IMR-90 (cell line): ENCODE data around the gene PIEZO2. TPM values are rescaled to one million over a fixed set of nuclear protein-coding genes. Genes with fewer than 3 reads are reported as not detected.

Experiments
- ATAC-seq: fragments of 200-7000 bp; cut with Tn5 transposase; 2 replicates; pipeline ENCODE4 v1.9.1; 2020; ENCODE audit warnings: low read depth, mild to moderate bottlenecking, moderate library complexity
- BruUV-seq: library from RNA; stranded (reverse); fragments of 400-500 nt; replicated peaks from 2 replicates; lab custom pipeline; 2021; lab: Mats Ljungman, UMichigan
- CTCF ChIA-PET: fragments of 300-600 bp; formaldehyde crosslinking; extraction: SDS; loops from one replicate; lab custom pipeline; 2021; ENCODE audit warnings: antibody characterized with exemption; lab: Yijun Ruan, JAX
- POLR2A ChIA-PET: fragments of 300-600 bp; sonication (Branson Sonifier 250); formaldehyde crosslinking; loops from one replicate; lab custom pipeline; 2022; ENCODE audit warnings: antibody characterized with exemption; ENCODE audit not compliant: unreplicated experiment; lab: Charles Lee
- DNase-seq: peaks from one replicate; pipeline ENCODE4 v3.0.0; 2013
- H2AFZ ChIP-seq: replicated peaks from 2 replicates; pipeline ENCODE3; 2013; ENCODE audit warnings: low read length, mild to moderate bottlenecking; ENCODE audit not compliant: poor library complexity
- H2AK5ac ChIP-seq: 2 replicates; pipeline ENCODE4 v1.6.1; 2013; ENCODE audit warnings: low read depth, low read length, inconsistent platforms
- H2AK9ac ChIP-seq: replicated peaks from 2 replicates; pipeline ENCODE3; 2013; ENCODE audit warnings: mild to moderate bottlenecking, low read depth, low read length, moderate library complexity; ENCODE audit not compliant: poor library complexity
- H2BK120ac ChIP-seq: 2 replicates; pipeline ENCODE4 v1.6.1; 2013; ENCODE audit warnings: low read depth, low read length, inconsistent platforms
- H2BK15ac ChIP-seq: 3 replicates; pipeline ENCODE4 v1.6.1; 2013; ENCODE audit warnings: low read depth, low read length, inconsistent platforms
- H2BK20ac ChIP-seq: 2 replicates; pipeline ENCODE4 v1.6.1; 2013; ENCODE audit warnings: low read depth, mild to moderate bottlenecking, inconsistent platforms, low read length, moderate library complexity
- H2BK5ac ChIP-seq: 2 replicates; pipeline ENCODE4 v1.6.1; 2013; ENCODE audit warnings: mild to moderate bottlenecking, low read depth, low read length, inconsistent platforms; ENCODE audit not compliant: poor library complexity, severe bottlenecking
- H3K14ac ChIP-seq: replicated peaks from 2 replicates; pipeline ENCODE4 v1.6.1; 2013; ENCODE audit warnings: low read depth, low read length, inconsistent platforms
- H3K18ac ChIP-seq: 2 replicates; pipeline ENCODE4 v1.6.1; 2013; ENCODE audit warnings: low read depth, low read length, control low read depth
- H3K23ac ChIP-seq: 2 replicates; pipeline ENCODE4 v1.6.1; 2013; ENCODE audit warnings: low read depth, low read length, inconsistent platforms
- H3K27ac ChIP-seq: 2 replicates; pipeline ENCODE4 v1.5.1; 2013; ENCODE audit warnings: mild to moderate bottlenecking, control low read depth, low read length; ENCODE audit not compliant: insufficient read depth
- H3K27me3 ChIP-seq: 2 replicates; pipeline ENCODE4 v1.6.1; 2013; ENCODE audit warnings: low read length; ENCODE audit not compliant: control insufficient read depth, insufficient read depth
- H3K36me3 ChIP-seq: 2 replicates; pipeline ENCODE4 v1.6.1; 2013; ENCODE audit warnings: low read length, mixed read lengths; ENCODE audit not compliant: control insufficient read depth, insufficient read depth
- H3K4ac ChIP-seq: 2 replicates; pipeline ENCODE4 v1.6.1; 2013; ENCODE audit warnings: low read depth, low read length, inconsistent platforms
- H3K4me1 ChIP-seq: 2 replicates; pipeline ENCODE4 v1.6.1; 2013; ENCODE audit warnings: low read length, mixed read lengths; ENCODE audit not compliant: control insufficient read depth, insufficient read depth
- H3K4me2 ChIP-seq: 2 replicates; pipeline ENCODE4 v1.6.1; 2013; ENCODE audit warnings: low read depth, mild to moderate bottlenecking, control low read depth, low read length, moderate library complexity
- H3K4me3 ChIP-seq: 2 replicates; pipeline ENCODE4 v1.5.1; 2013; ENCODE audit warnings: low read depth, mild to moderate bottlenecking, control low read depth, low read length, moderate library complexity; ENCODE audit not compliant: insufficient read depth
- H3K56ac ChIP-seq: 2 replicates; pipeline ENCODE4 v1.6.1; 2013; ENCODE audit warnings: low read length, inconsistent platforms; ENCODE audit not compliant: insufficient read depth; ENCODE audit errors: extremely low read depth
- H3K79me1 ChIP-seq, 2 experiments: 2 replicates each; pipeline ENCODE4 v1.6.1; 2013; ENCODE audit warnings: low read length in 2 of 2, inconsistent platforms in 1 of 2, low read depth in 1 of 2
- H3K9ac ChIP-seq: 2 replicates; pipeline ENCODE4 v1.6.1; 2013; ENCODE audit warnings: low read depth, low read length, control low read depth
- H3K9me1 ChIP-seq: 2 replicates; pipeline ENCODE4 v1.6.1; 2013; ENCODE audit warnings: low read length, inconsistent platforms; ENCODE audit not compliant: insufficient read depth
- H3K9me3 ChIP-seq: 2 replicates; pipeline ENCODE4 v1.6.1; 2013; ENCODE audit warnings: low read length; ENCODE audit not compliant: control insufficient read depth, insufficient read depth
- H4K20me1 ChIP-seq: 2 replicates; pipeline ENCODE4 v1.6.1; 2013; ENCODE audit warnings: low read length, inconsistent platforms; ENCODE audit not compliant: insufficient read depth
- H4K5ac ChIP-seq: 2 replicates; pipeline ENCODE4 v1.6.1; 2013; ENCODE audit warnings: mild to moderate bottlenecking, low read depth, low read length, control low read depth
- H4K8ac ChIP-seq, 2 experiments: 2 replicates each; pipeline ENCODE4 v1.6.1; 2013; ENCODE audit warnings: low read depth in 2 of 2, low read length in 2 of 2, control low read depth in 1 of 2, inconsistent platforms in 1 of 2
- H4K91ac ChIP-seq: 2 replicates; pipeline ENCODE4 v1.6.1; 2013; ENCODE audit warnings: low read depth, low read length, inconsistent platforms; ENCODE audit not compliant: insufficient read depth
- BHLHE40 ChIP-seq: fragments of 150-350 bp; IDR thresholded peaks from 2 replicates; pipeline ENCODE4 v1.6.1; 2016; ENCODE audit warnings: mild to moderate bottlenecking, low read depth, low read length
- CEBPB ChIP-seq: IDR thresholded peaks from 2 replicates; pipeline ENCODE4 v1.6.1; 2012; ENCODE audit warnings: low read depth, low read length, improper control_type of control experiment
- CHD1 ChIP-seq: IDR thresholded peaks from 2 replicates; pipeline ENCODE4 v1.6.1; 2012; ENCODE audit warnings: low read depth, low read length, improper control_type of control experiment
- CTCF ChIP-seq: conservative IDR thresholded peaks from 2 replicates; pipeline ENCODE4 v1.5.1; 2012; ENCODE audit warnings: mild to moderate bottlenecking, low read depth, low read length, improper control_type of control experiment
- ELK1 ChIP-seq: fragments of 150-350 bp; IDR thresholded peaks from 2 replicates; pipeline ENCODE4 v1.6.1; 2016; ENCODE audit warnings: low read depth, mild to moderate bottlenecking, low read length, moderate library complexity, borderline replicate concordance
- FOS ChIP-seq: fragments of 150-350 bp; IDR thresholded peaks from 2 replicates; pipeline ENCODE4 v1.6.1; 2016; ENCODE audit warnings: low read depth, low read length
- MAFK ChIP-seq: IDR thresholded peaks from 2 replicates; pipeline ENCODE4 v1.6.1; 2012; ENCODE audit warnings: low read depth, low read length, improper control_type of control experiment
- MAZ ChIP-seq: IDR thresholded peaks from 2 replicates; pipeline ENCODE4 v1.6.1; 2012; ENCODE audit warnings: low read depth, mild to moderate bottlenecking, low read length, improper control_type of control experiment, moderate library complexity, borderline replicate concordance
- MXI1 ChIP-seq: IDR thresholded peaks from 2 replicates; pipeline ENCODE4 v1.6.1; 2012; ENCODE audit warnings: low read depth, mild to moderate bottlenecking, low read length, moderate library complexity, borderline replicate concordance
- NFE2L2 ChIP-seq: fragments of 150-350 bp; IDR thresholded peaks from 2 replicates; pipeline ENCODE4 v1.6.1; 2016; ENCODE audit warnings: low read depth, mild to moderate bottlenecking, low read length
- POLR2A ChIP-seq: IDR thresholded peaks from 2 replicates; pipeline ENCODE4 v1.6.1; 2012; ENCODE audit warnings: mild to moderate bottlenecking, low read depth, low read length
- RAD21 ChIP-seq: IDR thresholded peaks from 2 replicates; pipeline ENCODE4 v1.6.1; 2012; ENCODE audit warnings: low read length, improper control_type of control experiment
- RCOR1 ChIP-seq: IDR thresholded peaks from 2 replicates; pipeline ENCODE4 v1.6.1; 2012; ENCODE audit warnings: mild to moderate bottlenecking, low read length, improper control_type of control experiment; ENCODE audit not compliant: insufficient replicate concordance
- RFX5 ChIP-seq: IDR thresholded peaks from 2 replicates; pipeline ENCODE4 v1.8.0; 2012; ENCODE audit warnings: low read depth, mild to moderate bottlenecking, low read length, moderate library complexity
- SMC3 ChIP-seq: fragments of 150-350 bp; IDR thresholded peaks from 2 replicates; pipeline ENCODE4 v1.6.1; 2016; ENCODE audit warnings: low read depth, mild to moderate bottlenecking, antibody characterized with exemption, low read length, moderate library complexity
- USF2 ChIP-seq: fragments of 150-350 bp; IDR thresholded peaks from 2 replicates; pipeline ENCODE4 v1.6.1; 2017; ENCODE audit warnings: mild to moderate bottlenecking, antibody characterized with exemption, low read length, low read depth
- WGBS, 2 experiments: methylation state at CpG; one replicate each; pipeline versions ENCODE4 v1.1.5 to v1.1.7; 2013; ENCODE audit warnings: missing lambda C conversion rate in 2 of 2; ENCODE audit not compliant: insufficient read length in 1 of 2; ENCODE audit errors: extremely low coverage in 2 of 2; 5-methylcytosine and 5-hydroxymethylcytosine counted together
- dilution Hi-C: fragments of 300-500 bp; cut with HindIII; formaldehyde crosslinking; loops from one replicate; pipeline ENCODE4 v1.14.3; 2018; ENCODE audit warnings: low sequenced_read_pairs; ENCODE audit not compliant: unreplicated experiment
- in situ Hi-C: fragments of 300-500 bp; cut with MboI; formaldehyde crosslinking; loops from 3 replicates; pipeline ENCODE4 v1.14.3; 2019; ENCODE audit warnings: low sequenced_read_pairs, inconsistent platforms, mixed read lengths
- intact Hi-C: fragments of 100-400 bp; cut with micrococcal nuclease; formaldehyde crosslinking; loops from 2 replicates; pipeline ENCODE4 v1.10.0; 2022
- polyA plus RNA-seq, 3 experiments: library from polyadenylated mRNA; depleted of rRNA; stranded (reverse); fragments of >200 nt; gene quantifications; 2 replicates each; pipeline ENCODE4 v1.2.3, GENCODE V29; 2012; ENCODE audit warnings: low replicate concordance in 1 of 3
- total RNA-seq: library from RNA; depleted of rRNA; stranded (reverse); fragments of >200 nt; gene quantifications from 2 replicates; pipeline ENCODE4 v1.2.3, GENCODE V29; 2012

PIEZO2 gene
- total and polyA plus RNA-seq, 2 of the 4 experiments (the other 2 are of a cell fraction), result 2.4 to 4.1 TPM

- WGBS, 2 experiments, result 94% methylated on average over 2 of the region's 5 CpGs; no CpG with 5 or more reads in 1 of the 2 experiments
- no peak overlapping the region for H2AFZ ChIP-seq
- CTCF ChIA-PET, result no interaction called here
Measured at GRCh38 chr18:11077548-11078187, 71.7 kb downstream of the PIEZO2 start.

More at GRCh38 chr18:11077548-11078187, 71.7 kb downstream of the PIEZO2 start:
- Histone ChIP-seq H2BK120ac (no peak overlapping the region), H3K4me1 (peaks cover 2% of the 10 kb centered on the region; the same call in 1 of the 2 replicates), H2BK15ac (no peak overlapping the region), H3K23ac (no peak overlapping the region), H4K8ac (no peak overlapping the region), H3K56ac (no peak overlapping the region), H2AK9ac (no peak overlapping the region), H3K14ac (no peak overlapping the region), H3K4ac (no peak overlapping the region), H3K79me1 (no peaks in the 10 kb centered on the region), H3K4me2 (no peak overlapping the region), H3K27me3 (no peaks in the 10 kb centered on the region), H4K5ac (no peak overlapping the region), H3K4me3 (no peak overlapping the region), H3K18ac (no peak overlapping the region), H4K91ac (no peak overlapping the region), H2BK5ac (peak overlapping the region; percentile 77), H4K20me1 (no peaks in the 10 kb centered on the region; the same call in 1 of the 2 replicates), H2AK5ac (no peak overlapping the region), H3K27ac (no peak overlapping the region), H3K9me3 (no peaks in the 10 kb centered on the region), H3K36me3 (no peaks in the 10 kb centered on the region), H3K9me1 (peaks cover 3% of the 10 kb centered on the region; the same call in 1 of the 2 replicates), H2BK20ac (no peak overlapping the region), H3K9ac (no peak overlapping the region)
- intact Hi-C loops (no loop called here), dilution Hi-C loops (no loop called here), in situ Hi-C loops (no loop called here)
- BruUV-seq, result no TSS peak
- ATAC-seq, result no peak
- no peak for DNase-seq
- no peak for TF ChIP-seq CHD1
- no peak for TF ChIP-seq CEBPB
- TF ChIP-seq MAZ, result no peak
- no peak for TF ChIP-seq MXI1
- TF ChIP-seq MAFK, result no peak
- TF ChIP-seq SMC3, result no peak
- no peak for TF ChIP-seq USF2
- TF ChIP-seq RCOR1, result no peak
- no peak for TF ChIP-seq BHLHE40
- TF ChIP-seq CTCF, result no peak
- TF ChIP-seq ELK1, result no peak
- TF ChIP-seq POLR2A, result no peak
- no peak for TF ChIP-seq RAD21
- no peak for TF ChIP-seq RFX5
- TF ChIP-seq FOS, result no peak
- TF ChIP-seq NFE2L2, result no peak
- POLR2A ChIA-PET, result no interaction called here
